Pancreas (tissue), 10 donors: ENCODE data around the gene PCDHB7. TPM values are rescaled to one million over a fixed set of nuclear protein-coding genes. Genes with fewer than 3 reads are reported as not detected.
"Not testable (repeated sequence)": the region's sequence is repeated elsewhere in the genome, so short reads cannot be mapped to it uniquely, and the experiment has no call there.

Source experiments
- ATAC-seq, 4 donors: fragments of 200-7000 bp; cut with Tn5 transposase; one replicate each; pipeline versions ENCODE4 v1.8.0 to v1.9.1; 2020; ENCODE audit warnings: mild to moderate bottlenecking in 4 of 4, moderate library complexity in 4 of 4
- DNase-seq, 6 donors: peaks; one replicate each; pipeline ENCODE4 v3.0.0-alpha.2; 2020
- FAIRE-seq: peaks from 2 replicates; lab custom pipeline; 2012; peaks lifted over from hg19 to GRCh38; lab: Jason Lieb, UNC
- H3K27ac ChIP-seq, 4 donors: fragments of 200-600 bp; sonication (generic); 1 replicate in 3 of 4; 2 replicates in 1 of 4; pipeline versions ENCODE4 v1.5.0 to v1.8.0; 2020
- H3K27me3 ChIP-seq, 4 donors: fragments of 200-600 bp; one replicate each; pipeline ENCODE4 v1.8.0; 2021
- H3K36me3 ChIP-seq, 3 donors: fragments of 200-600 bp; sonication (generic) in 1 of 3; one replicate each; pipeline versions ENCODE4 v1.5.0 to v1.8.0; 2020 to 2021
- H3K4me1 ChIP-seq, 3 donors: fragments of 200-600 bp; one replicate each; pipeline ENCODE4 v1.8.0; 2021
- H3K4me3 ChIP-seq, 4 donors: fragments of 200-600 bp; sonication (generic) in 2 of 4; one replicate each; pipeline versions ENCODE4 v1.5.0 to v1.8.0; 2020 to 2021
- H3K9me3 ChIP-seq, 4 donors: fragments of 200-600 bp; one replicate each; pipeline ENCODE4 v1.8.0; 2021
- CTCF ChIP-seq, 4 donors: fragments of 200-600 bp; sonication (generic) in 3 of 4; IDR thresholded peaks; one replicate each; pipeline versions ENCODE4 v1.5.0 to v1.8.0; 2021; ENCODE audit warnings: antibody characterized with exemption in 4 of 4
- WGBS, 2 donors: extraction: QIAGEN DNeasy Blood & Tissue Kit; methylation state at CpG; one replicate each; pipeline ENCODE4 v1.1.7; 2013; 5-methylcytosine and 5-hydroxymethylcytosine counted together
- intact Hi-C, 3 donors: fragments of 100-400 bp; cut with DNase I; formaldehyde crosslinking; loops; one replicate each; pipeline versions ENCODE4 v1.11.1 to v1.14.2; 2022
- polyA plus RNA-seq, 2 donors: library from polyadenylated mRNA; stranded (reverse); fragments of 200-250 nt; gene quantifications; one replicate each; pipeline ENCODE4 v1.2.3, GENCODE V29; 2013
- total RNA-seq, 6 donors: library from RNA; stranded (reverse); fragmentation: NEBNext Ultra II Directional in 4 of 6; extraction: Animal tissue kit (Norgen Biotek cat#: 25700) in 4 of 6; gene quantifications; one replicate each; pipeline versions ENCODE4 v1.2.1 to v1.2.4, GENCODE V29; 2021 to 2023
- donor health status: healthy with polysubstance abuse.
- donor health status: DM: no; HTN: no; CAD: no; lungs with moderate emphysema.
- donor health status: DM: no; HTN: no; CAD: no.
- donor health status: control.
- donor health status: control.
- donor health status: Bipolar disorder and iron deficiency.
- donor health status: DM: yes; HTN: yes; CAD: no.
- donor health status: DM: no; HTN: no; CAD: no.
- donor health status: DM: no; HTN: no; CAD: no.
- donor health status: DM: yes; HTN: yes; CAD: no.

The PCDHB7 gene
- total and polyA plus RNA-seq, 8 donors, result 0.15 to 0.70 (median 0.45) TPM

- TF ChIP-seq CTCF (IDR thresholded peaks at IDR 0.05), result peak in 1 of 4 donors; percentile 27
- DNase-seq (peak; percentile 43 to 75 (median 73)), ATAC-seq (peak; percentile 80 to 95 (median 93))
- H3K4me3 ChIP-seq, result peak within 1 kb of the TSS in 2 of 4 donors; percentile 10 to 21
- WGBS, 2 donors, result 7% methylated on average over 12 to 14 of the region's 18 CpGs
- intact Hi-C loops, H3K9me3 ChIP-seq, H3K27ac ChIP-seq, H3K27me3 ChIP-seq, H3K4me1 ChIP-seq, FAIRE-seq, H3K36me3 ChIP-seq: not testable (repeated sequence)
Measured at GRCh38 chr5:141213656-141214339, 41.4 kb downstream of the PCDHB7 start, which contains the start of gene PCDHB13. Gene PCDHB13, plus strand, starts transcription at chr5:141213919. Its CDS starts 205 bp downstream, at chr5:141214124.

- ATAC-seq, result peak in 2 of 4 donors; percentile 14 to 48
- H3K4me3 ChIP-seq, DNase-seq, H3K27ac ChIP-seq, intact Hi-C loops, H3K9me3 ChIP-seq, H3K27me3 ChIP-seq, FAIRE-seq, H3K4me1 ChIP-seq, H3K36me3 ChIP-seq: not testable (repeated sequence)
- WGBS, 2 donors, result 50 to 67% methylated on average over 9 to 11 of the region's 12 CpGs
Measured at GRCh38 chr5:141214583-141214982, 42.1 kb downstream of the PCDHB7 start.

GRCh38 chr5:141215504-141215903 is 43.1 kb downstream of the PCDHB7 start:
- FAIRE-seq, H3K27ac ChIP-seq, H3K4me1 ChIP-seq, H3K36me3 ChIP-seq, H3K27me3 ChIP-seq, intact Hi-C loops, H3K4me3 ChIP-seq, ATAC-seq, DNase-seq, H3K9me3 ChIP-seq: not testable (repeated sequence)
- WGBS, 2 donors, result 28 to 40% methylated on average over 24 to 35 of the region's 40 CpGs

- H3K27ac ChIP-seq, intact Hi-C loops, H3K4me1 ChIP-seq, H3K9me3 ChIP-seq, H3K36me3 ChIP-seq, ATAC-seq, H3K27me3 ChIP-seq, H3K4me3 ChIP-seq, FAIRE-seq, DNase-seq: not testable (repeated sequence)
- 38 to 42% methylated on average over 7 to 19 of the region's 26 CpGs for WGBS, 2 donors
Measured at GRCh38 chr5:141216035-141216434, 43.6 kb downstream of the PCDHB7 start.

GRCh38 chr5:141223112-141223783 is 50.8 kb downstream of the PCDHB7 start, which contains the start of gene PCDHB14:
Gene PCDHB14, plus strand, starts transcription at chr5:141223343. Its CDS starts 163 bp downstream, at chr5:141223506.
- TF ChIP-seq CTCF (IDR thresholded peaks at IDR 0.05), result no peak
- intact Hi-C loops, result no loop called here
- H3K4me1 ChIP-seq, result no peaks in the 10 kb centered on the region
- no peak within 1 kb of the TSS for H3K27ac ChIP-seq
- H3K9me3 ChIP-seq, result peaks cover 0 to 19% (median 4%) of the 10 kb centered on the region in 4 donors
- no peaks in the 10 kb centered on the region for H3K36me3 ChIP-seq
- H3K4me3 ChIP-seq, result peak within 1 kb of the TSS in 1 of 4 donors; percentile 7
- no peak for FAIRE-seq
- DNase-seq, result no peak
- no peaks in the 10 kb centered on the region for H3K27me3 ChIP-seq
- ATAC-seq, result peak in 3 of 4 donors; percentile 45 to 75 (median 65)
- 28 to 36% methylated on average over 15 of the region's 15 CpGs for WGBS, 2 donors

- intact Hi-C loops, FAIRE-seq, H3K4me1 ChIP-seq, ATAC-seq, H3K36me3 ChIP-seq, H3K27ac ChIP-seq, H3K4me3 ChIP-seq, H3K27me3 ChIP-seq, DNase-seq: not testable (repeated sequence)
- H3K9me3 ChIP-seq, result peaks cover 0 to 19% (median 4%) of the 10 kb centered on the region in 4 donors
- 15 to 21% methylated on average over 28 to 35 of the region's 40 CpGs for whole genome bisulfite sequencing, 2 donors
Measured at GRCh38 chr5:141224844-141225243, 52.4 kb downstream of the PCDHB7 start.

- H3K27ac ChIP-seq, H3K4me3 ChIP-seq, intact Hi-C loops, ATAC-seq, H3K4me1 ChIP-seq, H3K27me3 ChIP-seq, FAIRE-seq, DNase-seq, H3K36me3 ChIP-seq: not testable (repeated sequence)
- WGBS, 2 donors, result 30% methylated on average over 20 to 30 of the region's 30 CpGs
- H3K9me3 ChIP-seq, result peaks cover 0 to 19% (median 4%) of the 10 kb centered on the region in 4 donors
Measured at GRCh38 chr5:141225421-141225820, 53.0 kb downstream of the PCDHB7 start.
